ENCODE data around the gene WDR35.

Gene WDR35

DNA sequence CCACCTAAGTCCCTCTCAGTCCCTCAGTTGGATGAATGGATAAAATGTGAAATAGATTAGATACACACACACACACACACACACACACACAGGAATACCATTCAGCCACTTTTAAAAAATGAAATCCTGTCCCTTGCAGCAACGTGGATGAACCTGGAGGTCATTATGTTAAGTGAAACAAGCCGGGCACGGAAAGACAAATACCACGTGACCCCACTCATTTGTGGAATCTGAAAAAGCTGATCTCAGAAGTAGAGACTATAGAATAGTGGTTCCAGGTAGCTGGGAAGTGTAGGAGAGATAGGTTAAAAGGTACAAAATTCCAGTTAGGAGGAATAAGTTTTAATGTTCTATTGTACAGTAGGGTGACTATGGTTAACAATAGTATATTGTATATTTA lies 119.1 kb downstream of the WDR35 start:
- TF ChIP-seq EGR1 (IDR thresholded peaks at IDR 0.05) (no peak), TEAD4 (IDR thresholded peaks at IDR 0.05) (no peak), RAD21 (IDR thresholded peaks at IDR 0.05; ENCODE audit: low read depth) (no peak), FOXM1 (IDR thresholded peaks at IDR 0.05; ENCODE audit: borderline replicate concordance, low read depth) (no peak), MAX (IDR thresholded peaks at IDR 0.05) (no peak), YY1 (IDR thresholded peaks at IDR 0.05; ENCODE audit: low read depth) (no peak)
- TF ChIP-seq, protein P1, sequence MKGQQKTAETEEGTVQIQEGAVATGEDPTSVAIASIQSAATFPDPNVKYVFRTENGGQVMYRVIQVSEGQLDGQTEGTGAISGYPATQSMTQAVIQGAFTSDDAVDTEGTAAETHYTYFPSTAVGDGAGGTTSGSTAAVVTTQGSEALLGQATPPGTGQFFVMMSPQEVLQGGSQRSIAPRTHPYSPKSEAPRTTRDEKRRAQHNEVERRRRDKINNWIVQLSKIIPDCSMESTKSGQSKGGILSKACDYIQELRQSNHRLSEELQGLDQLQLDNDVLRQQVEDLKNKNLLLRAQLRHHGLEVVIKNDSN (IDR thresholded peaks at IDR 0.05): no peak

- TF ChIP-seq EP300 (IDR thresholded peaks at IDR 0.05; ENCODE audit: borderline replicate concordance) (no peak), NFIC (IDR thresholded peaks at IDR 0.05) (no peak), FOXM1 (IDR thresholded peaks at IDR 0.05; ENCODE audit: borderline replicate concordance, low read depth) (no peak), TCF12 (IDR thresholded peaks at IDR 0.05; ENCODE audit: low read depth) (no peak), MAX (IDR thresholded peaks at IDR 0.05) (no peak), CEBPB (IDR thresholded peaks at IDR 0.05) (no peak)
These were observed 121.0 kb downstream of the WDR35 start for GRCh38 chr2:19868701-19869580.

DNA sequence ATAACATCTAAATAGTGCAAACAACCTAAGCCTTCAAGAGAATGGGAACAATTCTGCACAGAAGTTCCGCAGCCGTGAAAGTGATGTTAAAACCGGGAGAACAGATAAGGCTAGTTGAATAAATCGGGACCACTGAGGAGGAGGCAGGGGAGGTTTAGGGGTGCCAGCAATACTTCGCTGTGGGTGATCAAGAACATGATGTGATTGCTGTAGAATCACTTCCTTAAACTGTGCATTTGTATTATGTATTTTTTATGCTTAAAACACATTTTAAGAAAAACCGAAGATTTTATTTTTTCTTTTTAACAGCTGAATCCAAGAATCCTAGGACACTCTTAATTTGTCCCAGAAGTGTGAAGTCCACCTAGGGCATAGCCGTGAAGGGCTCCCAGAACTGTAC lies 121.7 kb downstream of the WDR35 start:
- TF ChIP-seq EGR1 (IDR thresholded peaks at IDR 0.05) (no peak), YY1 (IDR thresholded peaks at IDR 0.05; ENCODE audit: low read depth) (no peak), NFIC (IDR thresholded peaks at IDR 0.05) (no peak), FOXM1 (IDR thresholded peaks at IDR 0.05; ENCODE audit: borderline replicate concordance, low read depth) (no peak), TEAD4 (IDR thresholded peaks at IDR 0.05) (no peak), CEBPB (IDR thresholded peaks at IDR 0.05) (no peak), CREB1 (IDR thresholded peaks at IDR 0.05; ENCODE audit: low read depth) (no peak), TAF1 (IDR thresholded peaks at IDR 0.05; ENCODE audit: low read depth) (no peak), ZBTB7A (IDR thresholded peaks at IDR 0.05; ENCODE audit: low read depth) (no peak), EP300 (IDR thresholded peaks at IDR 0.05; ENCODE audit: borderline replicate concordance) (no peak), RAD21 (IDR thresholded peaks at IDR 0.05; ENCODE audit: low read depth) (no peak)
- TF ChIP-seq, protein P1 (IDR thresholded peaks at IDR 0.05): no peak
- TF ChIP-seq, protein P2, sequence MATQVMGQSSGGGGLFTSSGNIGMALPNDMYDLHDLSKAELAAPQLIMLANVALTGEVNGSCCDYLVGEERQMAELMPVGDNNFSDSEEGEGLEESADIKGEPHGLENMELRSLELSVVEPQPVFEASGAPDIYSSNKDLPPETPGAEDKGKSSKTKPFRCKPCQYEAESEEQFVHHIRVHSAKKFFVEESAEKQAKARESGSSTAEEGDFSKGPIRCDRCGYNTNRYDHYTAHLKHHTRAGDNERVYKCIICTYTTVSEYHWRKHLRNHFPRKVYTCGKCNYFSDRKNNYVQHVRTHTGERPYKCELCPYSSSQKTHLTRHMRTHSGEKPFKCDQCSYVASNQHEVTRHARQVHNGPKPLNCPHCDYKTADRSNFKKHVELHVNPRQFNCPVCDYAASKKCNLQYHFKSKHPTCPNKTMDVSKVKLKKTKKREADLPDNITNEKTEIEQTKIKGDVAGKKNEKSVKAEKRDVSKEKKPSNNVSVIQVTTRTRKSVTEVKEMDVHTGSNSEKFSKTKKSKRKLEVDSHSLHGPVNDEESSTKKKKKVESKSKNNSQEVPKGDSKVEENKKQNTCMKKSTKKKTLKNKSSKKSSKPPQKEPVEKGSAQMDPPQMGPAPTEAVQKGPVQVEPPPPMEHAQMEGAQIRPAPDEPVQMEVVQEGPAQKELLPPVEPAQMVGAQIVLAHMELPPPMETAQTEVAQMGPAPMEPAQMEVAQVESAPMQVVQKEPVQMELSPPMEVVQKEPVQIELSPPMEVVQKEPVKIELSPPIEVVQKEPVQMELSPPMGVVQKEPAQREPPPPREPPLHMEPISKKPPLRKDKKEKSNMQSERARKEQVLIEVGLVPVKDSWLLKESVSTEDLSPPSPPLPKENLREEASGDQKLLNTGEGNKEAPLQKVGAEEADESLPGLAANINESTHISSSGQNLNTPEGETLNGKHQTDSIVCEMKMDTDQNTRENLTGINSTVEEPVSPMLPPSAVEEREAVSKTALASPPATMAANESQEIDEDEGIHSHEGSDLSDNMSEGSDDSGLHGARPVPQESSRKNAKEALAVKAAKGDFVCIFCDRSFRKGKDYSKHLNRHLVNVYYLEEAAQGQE (IDR thresholded peaks at IDR 0.05; ENCODE audit: low read depth): no peak

DNA sequence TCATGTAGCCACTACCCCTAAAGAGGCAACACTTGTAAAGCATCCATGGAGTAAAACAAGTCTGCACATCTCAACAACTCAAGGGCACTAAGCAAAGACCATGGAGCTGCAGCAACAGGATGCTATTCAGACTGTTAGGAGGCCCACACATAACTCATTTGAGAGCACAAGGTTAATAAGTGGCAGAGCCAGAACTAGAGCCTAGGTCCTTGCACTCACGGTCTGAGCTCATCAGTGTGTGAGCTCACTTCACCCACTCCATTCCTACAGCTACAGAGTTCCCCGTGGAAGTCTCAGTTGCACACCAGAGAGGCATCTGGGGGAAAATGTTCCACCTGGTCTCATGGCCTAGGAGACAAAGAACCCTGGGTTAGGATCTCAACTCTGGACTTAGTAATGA lies 123.1 kb downstream of the WDR35 start:
- TF ChIP-seq YY1 (IDR thresholded peaks at IDR 0.05; ENCODE audit: low read depth) (no peak), CEBPB (IDR thresholded peaks at IDR 0.05) (no peak), CREB1 (IDR thresholded peaks at IDR 0.05; ENCODE audit: low read depth) (no peak), TEAD4 (IDR thresholded peaks at IDR 0.05) (no peak), TAF1 (IDR thresholded peaks at IDR 0.05; ENCODE audit: low read depth) (no peak), FOXM1 (IDR thresholded peaks at IDR 0.05; ENCODE audit: borderline replicate concordance, low read depth) (no peak), NFIC (IDR thresholded peaks at IDR 0.05) (no peak), EGR1 (IDR thresholded peaks at IDR 0.05) (no peak), TCF12 (IDR thresholded peaks at IDR 0.05; ENCODE audit: low read depth) (no peak), ZBTB7A (IDR thresholded peaks at IDR 0.05; ENCODE audit: low read depth) (no peak), EP300 (IDR thresholded peaks at IDR 0.05; ENCODE audit: borderline replicate concordance) (no peak), RAD21 (IDR thresholded peaks at IDR 0.05; ENCODE audit: low read depth) (no peak), MAX (IDR thresholded peaks at IDR 0.05) (no peak)
- TF ChIP-seq, protein P2 (IDR thresholded peaks at IDR 0.05; ENCODE audit: low read depth): no peak
- TF ChIP-seq, protein P1 (IDR thresholded peaks at IDR 0.05): no peak

- TF ChIP-seq EGR1 (IDR thresholded peaks at IDR 0.05) (no peak), ZBTB7A (IDR thresholded peaks at IDR 0.05; ENCODE audit: low read depth) (no peak), NFIC (IDR thresholded peaks at IDR 0.05) (no peak), TEAD4 (IDR thresholded peaks at IDR 0.05) (no peak), RAD21 (IDR thresholded peaks at IDR 0.05; ENCODE audit: low read depth) (no peak), YY1 (IDR thresholded peaks at IDR 0.05; ENCODE audit: low read depth) (no peak)
These were observed 124.8 kb downstream of the WDR35 start for GRCh38 chr2:19865151-19865550.

Measured in Ishikawa (cell line).